Kidney tubule cell (primary cell): ENCODE measurements around the gene PRDX5.

Source experiments
- DNase-seq: peaks from one replicate; pipeline ENCODE4 v3.0.0-alpha.2; 2018; ENCODE audit warnings: low spot score

Gene PRDX5

GRCh38 chr11:64324692-64325469 lies 7.0 kb downstream of the PRDX5 start:
- DNase-seq = no peak

- no peak for DNase-seq
These were observed 9.5 kb downstream of the PRDX5 start for GRCh38 chr11:64327375-64327774.

DNA sequence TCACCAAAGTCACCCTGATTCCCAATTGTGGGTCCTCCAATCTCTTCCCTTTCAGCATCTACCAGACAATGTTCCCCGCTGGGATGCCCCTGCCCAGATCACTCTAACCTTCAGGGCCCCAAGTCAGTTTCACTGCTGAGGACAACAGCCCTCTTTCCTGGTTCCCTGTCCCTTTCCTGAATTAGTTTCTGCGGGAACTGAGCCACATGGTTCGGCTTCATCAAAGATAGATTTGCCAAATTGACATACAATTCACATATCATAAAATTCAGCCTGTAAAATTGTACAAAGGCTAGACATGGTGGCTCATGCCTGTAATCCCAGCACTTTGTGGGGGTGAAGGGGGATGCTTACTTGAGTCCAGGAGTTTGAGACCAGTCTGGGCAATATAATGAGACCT lies 10.1 kb downstream of the PRDX5 start:
- no peak for DNase-seq

GRCh38 chr11:64330888-64331287 lies 13.0 kb downstream of the PRDX5 start:
- no peak for DNase-seq

DNA sequence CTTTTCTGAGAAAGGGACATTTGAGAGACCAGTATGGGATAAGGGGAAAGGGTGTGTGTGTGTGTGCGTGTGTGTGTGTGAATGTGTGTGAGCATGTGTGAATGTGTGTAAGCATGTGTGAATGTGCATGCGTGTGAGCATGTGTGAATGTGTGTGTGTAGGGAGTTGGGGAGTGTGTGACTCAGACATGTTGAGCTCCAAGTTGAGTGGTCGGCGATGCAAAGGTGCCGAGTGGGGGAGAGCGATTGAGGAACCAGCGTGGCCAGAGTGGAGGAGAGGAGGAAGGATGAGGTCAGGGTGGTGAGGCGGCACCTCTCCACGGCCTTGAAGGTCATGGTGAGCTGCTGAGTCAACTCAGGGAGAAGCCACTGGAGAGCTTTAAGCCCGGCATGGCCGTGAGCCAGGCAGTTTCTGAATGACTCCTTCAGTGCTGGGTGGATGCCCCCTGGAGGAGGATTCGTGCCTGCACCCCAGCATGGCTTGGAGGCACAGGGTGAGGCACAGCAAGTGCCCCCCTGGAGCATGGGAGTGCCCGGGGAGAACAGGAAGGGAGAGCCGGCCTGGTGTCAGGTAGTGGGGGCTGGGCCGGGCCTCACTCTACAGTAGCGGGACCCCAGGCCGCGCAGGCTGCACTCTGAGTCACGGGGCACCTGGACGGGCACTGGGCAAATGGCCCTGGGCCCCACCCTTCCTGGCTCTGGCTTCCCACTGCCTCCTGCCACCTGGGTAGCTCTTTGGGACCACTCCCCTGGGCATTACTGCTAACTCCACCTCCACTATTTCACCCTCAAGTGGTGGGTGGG lies 13.8 kb downstream of the PRDX5 start:
- peak; percentile 97 for DNase-seq

DNA sequence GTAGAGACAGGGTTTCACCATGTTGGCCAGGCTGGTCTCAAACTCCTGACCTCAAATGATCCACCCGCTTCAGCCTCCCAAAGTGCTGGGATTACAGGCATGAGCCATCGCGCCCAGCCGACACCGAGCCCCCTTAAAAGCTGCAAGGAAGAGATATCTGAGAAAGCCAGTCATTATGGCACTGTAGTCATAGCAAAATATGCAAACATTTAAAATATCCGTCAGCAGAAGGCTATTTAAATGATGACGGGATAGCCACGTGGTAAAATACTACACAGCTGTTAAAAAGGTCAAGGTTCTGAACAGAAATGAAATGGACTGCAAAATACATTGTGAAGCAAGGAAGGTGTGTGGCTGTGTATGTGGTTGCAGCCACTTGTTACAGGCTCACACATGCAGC lies 15.6 kb downstream of the PRDX5 start:
- no peak for DNase-seq

- DNase-seq = peak; percentile 100
These were observed 17.1 kb downstream of the PRDX5 start for GRCh38 chr11:64334764-64335735.

DNA sequence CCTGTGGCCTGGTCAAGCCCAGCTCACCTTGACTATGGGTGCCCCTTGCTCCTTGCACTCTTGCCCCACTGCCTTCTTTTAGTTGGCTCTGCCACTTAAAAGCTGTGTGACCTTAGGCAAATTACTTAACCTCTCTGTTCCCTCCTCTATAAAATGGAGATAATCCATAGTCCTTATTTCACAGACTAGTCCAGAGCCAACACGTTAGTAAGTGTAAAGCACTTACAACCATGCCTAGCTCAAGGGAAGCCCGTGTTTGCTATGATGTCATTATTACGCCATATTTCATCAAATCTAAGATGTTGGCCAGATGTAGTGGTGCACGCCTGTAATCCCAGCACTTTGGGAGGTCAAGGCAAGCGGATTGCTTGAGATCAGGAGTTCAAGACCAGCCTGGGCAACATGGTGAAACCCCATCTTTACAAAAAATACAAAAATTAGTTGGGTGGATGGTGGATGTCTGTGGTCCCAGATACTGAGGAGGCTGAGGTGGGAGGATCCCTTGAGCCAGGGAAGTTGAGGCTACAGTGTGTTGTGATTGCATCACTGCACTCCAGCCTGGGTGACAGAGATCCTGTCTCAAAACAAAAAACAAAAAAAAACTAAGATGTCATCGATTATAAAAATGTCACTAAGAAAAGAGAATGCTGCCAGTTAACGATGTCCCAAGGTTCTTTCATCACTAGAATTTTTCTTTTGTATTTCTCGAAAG lies 19.8 kb downstream of the PRDX5 start:
- no peak for DNase-seq

GRCh38 chr11:64338716-64339115 lies 20.8 kb downstream of the PRDX5 start:
- DNase-seq = no peak

- no peak for DNase-seq
These were observed 21.4 kb downstream of the PRDX5 start for GRCh38 chr11:64339286-64339685.

- DNase-seq = no peak
These were observed 22.0 kb downstream of the PRDX5 start, which contains the start of gene CCDC88B for GRCh38 chr11:64339754-64340408. Gene CCDC88B, plus strand, starts transcription at chr11:64340204. Its CDS starts 63 bp downstream, at chr11:64340267.

- no peak for DNase-seq
These were observed 22.9 kb downstream of the PRDX5 start for GRCh38 chr11:64340671-64341335.

DNA sequence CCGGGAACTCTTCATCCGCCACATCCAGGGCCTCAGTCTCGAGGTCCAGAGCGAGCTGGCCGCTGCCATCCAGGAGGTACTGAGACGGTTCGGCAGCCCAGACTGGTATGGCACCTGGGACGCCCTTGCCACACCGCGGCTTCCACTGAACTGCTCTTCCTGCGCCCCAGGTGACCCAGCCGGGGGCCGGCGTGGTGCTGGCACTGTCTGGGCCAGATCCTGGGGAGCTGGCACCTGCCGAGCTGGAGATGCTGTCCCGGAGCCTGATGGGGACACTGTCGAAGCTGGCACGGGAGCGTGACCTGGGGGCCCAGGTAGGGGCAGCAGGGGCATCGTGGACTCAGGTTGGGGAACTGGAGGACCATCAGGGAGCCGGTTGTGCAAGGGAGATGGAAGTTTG lies 23.5 kb downstream of the PRDX5 start:
- no peak for DNase-seq

- DNase-seq = peak; percentile 91
These were observed 24.2 kb downstream of the PRDX5 start for GRCh38 chr11:64341851-64342791.

DNA sequence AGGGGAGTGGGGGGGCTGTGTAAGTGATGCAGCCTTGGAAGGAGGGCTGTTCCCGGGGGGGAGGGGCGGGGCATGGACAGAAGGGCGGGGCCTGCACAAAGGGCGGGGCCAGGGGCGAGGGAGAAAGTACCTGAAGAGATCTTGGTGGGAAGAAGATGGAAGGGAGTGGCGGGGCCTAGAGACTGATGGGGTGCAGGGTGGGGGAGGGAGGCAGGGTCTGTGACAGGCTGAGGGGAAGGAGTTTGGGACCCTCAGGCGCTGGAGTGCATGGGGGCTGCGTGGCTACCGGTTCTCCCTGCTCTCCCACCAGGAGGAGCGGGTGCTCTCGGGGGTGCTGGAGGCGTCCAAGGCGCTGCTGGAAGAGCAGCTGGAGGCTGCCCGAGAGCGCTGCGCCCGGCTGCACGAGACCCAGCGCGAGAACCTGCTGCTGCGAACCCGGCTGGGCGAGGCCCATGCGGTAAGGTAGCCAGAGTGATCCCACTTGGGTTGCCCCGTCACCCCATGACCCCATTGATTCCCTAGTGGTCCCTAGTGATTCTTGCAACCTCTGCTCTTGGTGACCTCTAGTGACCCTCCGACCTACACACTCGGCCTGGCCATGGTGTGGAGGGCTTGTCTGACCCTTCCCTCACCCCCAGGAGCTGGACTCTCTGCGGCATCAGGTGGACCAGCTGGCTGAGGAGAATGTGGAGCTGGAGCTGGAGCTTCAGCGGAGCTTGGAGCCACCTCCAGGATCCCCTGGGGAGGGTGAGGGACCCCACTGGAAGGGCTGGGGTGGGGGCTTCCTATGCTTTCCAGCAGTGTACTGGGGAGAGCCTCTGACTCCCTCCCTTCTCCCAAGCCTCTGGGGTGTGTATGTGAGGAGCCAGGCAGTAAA lies 25.2 kb downstream of the PRDX5 start:
- DNase-seq = no peak

- DNase-seq = no peak
These were observed 26.0 kb downstream of the PRDX5 start for GRCh38 chr11:64343767-64344559.

DNA sequence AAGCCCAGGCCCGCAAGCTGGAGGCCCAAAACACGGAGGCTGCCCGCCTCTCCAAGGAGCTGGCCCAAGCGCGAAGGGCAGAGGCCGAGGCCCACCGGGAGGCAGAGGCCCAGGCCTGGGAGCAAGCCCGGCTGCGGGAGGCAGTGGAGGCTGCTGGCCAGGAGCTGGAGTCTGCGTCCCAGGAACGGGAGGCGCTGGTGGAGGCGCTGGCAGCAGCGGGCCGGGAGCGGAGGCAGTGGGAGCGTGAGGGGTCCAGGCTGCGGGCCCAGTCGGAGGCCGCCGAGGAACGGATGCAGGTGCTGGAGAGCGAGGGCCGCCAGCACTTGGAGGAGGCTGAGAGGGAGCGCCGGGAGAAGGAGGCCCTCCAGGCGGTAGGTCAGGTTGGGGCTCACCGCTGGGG lies 26.9 kb downstream of the PRDX5 start:
- DNase-seq = no peak
